ENCODE measurements around the gene S100A2. TPM values are rescaled to one million over a fixed set of nuclear protein-coding genes. Genes with fewer than 3 reads are reported as not detected.

S100A2 gene
- total and polyA plus RNA-seq, 4 donors = 1.1 to 261 (median 54.8) TPM

DNA sequence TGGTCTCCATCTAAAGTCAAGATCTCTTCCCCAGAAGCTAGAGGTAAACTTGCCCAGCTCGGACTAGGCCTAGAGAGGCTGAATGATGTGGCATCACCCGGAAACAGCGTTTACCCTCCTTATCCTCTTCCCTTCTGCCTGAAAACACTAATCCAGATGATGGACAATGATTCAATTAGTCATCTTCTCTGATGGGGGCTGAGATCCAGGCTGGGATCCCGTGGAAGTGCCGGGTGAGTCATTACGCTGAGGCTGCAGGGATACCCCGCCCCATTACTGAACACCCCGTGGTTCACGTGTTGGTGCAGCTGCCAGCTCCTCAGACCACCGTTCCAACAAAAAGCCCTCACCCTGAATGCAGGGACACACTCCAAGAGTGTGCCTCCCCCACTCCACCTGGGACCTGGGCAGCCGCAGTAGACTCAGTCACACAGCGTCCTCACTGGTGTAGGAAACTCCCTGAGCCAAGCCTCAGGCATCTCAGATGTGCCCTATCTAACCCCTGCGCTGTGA is 31.9 kb downstream of the S100A2 start:
- DNase-seq = no peak
- no peaks in the 10 kb centered on the region for H3K27me3 ChIP-seq (ENCODE audit: control insufficient read depth in 3 of 3, insufficient read depth in 3 of 3, low read length in 2 of 3)
- TF ChIP-seq, protein P1, sequence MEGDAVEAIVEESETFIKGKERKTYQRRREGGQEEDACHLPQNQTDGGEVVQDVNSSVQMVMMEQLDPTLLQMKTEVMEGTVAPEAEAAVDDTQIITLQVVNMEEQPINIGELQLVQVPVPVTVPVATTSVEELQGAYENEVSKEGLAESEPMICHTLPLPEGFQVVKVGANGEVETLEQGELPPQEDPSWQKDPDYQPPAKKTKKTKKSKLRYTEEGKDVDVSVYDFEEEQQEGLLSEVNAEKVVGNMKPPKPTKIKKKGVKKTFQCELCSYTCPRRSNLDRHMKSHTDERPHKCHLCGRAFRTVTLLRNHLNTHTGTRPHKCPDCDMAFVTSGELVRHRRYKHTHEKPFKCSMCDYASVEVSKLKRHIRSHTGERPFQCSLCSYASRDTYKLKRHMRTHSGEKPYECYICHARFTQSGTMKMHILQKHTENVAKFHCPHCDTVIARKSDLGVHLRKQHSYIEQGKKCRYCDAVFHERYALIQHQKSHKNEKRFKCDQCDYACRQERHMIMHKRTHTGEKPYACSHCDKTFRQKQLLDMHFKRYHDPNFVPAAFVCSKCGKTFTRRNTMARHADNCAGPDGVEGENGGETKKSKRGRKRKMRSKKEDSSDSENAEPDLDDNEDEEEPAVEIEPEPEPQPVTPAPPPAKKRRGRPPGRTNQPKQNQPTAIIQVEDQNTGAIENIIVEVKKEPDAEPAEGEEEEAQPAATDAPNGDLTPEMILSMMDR (IDR thresholded peaks at IDR 0.05; ENCODE audit: control extremely low read depth, extremely low read depth) = no peak
- H3K27ac ChIP-seq (ENCODE audit: low read depth in 1 of 2, low read length in 1 of 2) = peak overlapping the region; percentile 52 to 99
- 34 to 64% methylated on average over 13 of the region's 13 CpGs for WGBS, 2 donors
- H3K36me3 ChIP-seq (ENCODE audit: control insufficient read depth in 4 of 4, insufficient read depth in 4 of 4, low read length in 4 of 4) = peaks cover 0 to 3% (median 0%) of the 10 kb centered on the region in 4 donors
- ATAC-seq (ENCODE audit: insufficient read depth, low FRiP score) = peak; percentile 9
- peaks cover 0 to 32% (median 16%) of the 10 kb centered on the region in 5 donors for H3K4me1 ChIP-seq (ENCODE audit: control insufficient read depth in 5 of 5, insufficient read depth in 5 of 5, low read length in 5 of 5)
- H3K9ac ChIP-seq (ENCODE audit: insufficient read depth in 1 of 2, low read length in 2 of 2) = no peak overlapping the region
- H3K9me3 ChIP-seq (ENCODE audit: control insufficient read depth in 4 of 4, insufficient read depth in 3 of 4, low read length in 3 of 4) = no peaks in the 10 kb centered on the region
- H3K4me3 ChIP-seq = peak overlapping the region; percentile 32

DNA sequence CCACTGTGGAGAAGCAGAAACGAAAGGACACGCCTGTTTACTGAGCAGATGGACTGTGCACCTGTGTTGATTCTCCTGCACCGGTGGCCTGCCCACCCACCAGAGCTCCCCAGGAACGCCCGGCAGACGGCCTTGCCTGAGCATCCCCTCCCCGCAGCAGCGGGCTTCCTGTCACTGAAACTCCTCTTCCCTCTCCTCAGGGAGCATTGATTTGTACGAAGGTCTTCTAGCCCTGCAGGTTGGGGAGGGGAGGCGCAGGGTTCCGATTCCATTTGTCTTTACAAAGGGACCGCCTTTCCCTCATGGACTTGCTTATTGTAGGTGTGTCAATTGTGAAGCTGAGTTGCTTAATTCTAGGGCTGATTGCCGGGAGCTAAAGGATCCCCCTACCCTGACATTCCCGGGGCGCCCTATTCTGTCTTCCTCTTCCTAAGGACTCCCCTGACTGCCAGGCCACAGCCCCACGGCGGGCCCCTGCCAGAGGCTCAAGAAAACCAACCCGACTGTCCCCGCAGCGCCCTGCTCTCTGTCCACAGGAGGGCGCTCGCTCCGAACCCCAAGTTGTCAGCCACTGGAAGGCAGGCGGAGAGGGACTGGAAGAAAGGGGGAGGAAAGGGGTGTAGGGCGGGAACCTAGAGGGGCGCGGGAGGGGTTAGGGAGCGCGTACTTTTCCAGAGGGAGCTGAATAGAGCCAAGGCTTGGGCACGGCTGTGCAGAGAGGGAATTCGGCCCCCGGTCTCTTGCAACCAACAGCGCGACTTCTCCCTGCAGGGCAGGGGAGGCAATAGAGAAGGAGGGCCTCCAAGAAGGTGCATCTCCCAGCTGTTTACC is 32.7 kb downstream of the S100A2 start:
- H3K27me3 ChIP-seq (ENCODE audit: control insufficient read depth in 3 of 3, insufficient read depth in 3 of 3, low read length in 2 of 3) = no peaks in the 10 kb centered on the region
- H3K36me3 ChIP-seq (ENCODE audit: control insufficient read depth in 4 of 4, insufficient read depth in 4 of 4, low read length in 4 of 4) = peaks cover 0 to 3% (median 0%) of the 10 kb centered on the region in 4 donors
- peak; percentile 36 for ATAC-seq (ENCODE audit: insufficient read depth, low FRiP score)
- 20 to 23% methylated on average over 34 of the region's 34 CpGs for WGBS, 2 donors
- H3K27ac ChIP-seq (ENCODE audit: low read depth in 1 of 2, low read length in 1 of 2) = peak overlapping the region; percentile 2 to 99
- peaks cover 0 to 32% (median 16%) of the 10 kb centered on the region in 5 donors for H3K4me1 ChIP-seq (ENCODE audit: control insufficient read depth in 5 of 5, insufficient read depth in 5 of 5, low read length in 5 of 5)
- DNase-seq = peak; percentile 86 to 89 (median 87)
- H3K4me3 ChIP-seq = no peak overlapping the region
- TF ChIP-seq, protein P1 (IDR thresholded peaks at IDR 0.05; ENCODE audit: control extremely low read depth, extremely low read depth) = peak; percentile 92
- no peak overlapping the region for H3K9ac ChIP-seq (ENCODE audit: insufficient read depth in 1 of 2, low read length in 2 of 2)
- H3K9me3 ChIP-seq (ENCODE audit: control insufficient read depth in 4 of 4, insufficient read depth in 3 of 4, low read length in 3 of 4) = no peaks in the 10 kb centered on the region

DNA sequence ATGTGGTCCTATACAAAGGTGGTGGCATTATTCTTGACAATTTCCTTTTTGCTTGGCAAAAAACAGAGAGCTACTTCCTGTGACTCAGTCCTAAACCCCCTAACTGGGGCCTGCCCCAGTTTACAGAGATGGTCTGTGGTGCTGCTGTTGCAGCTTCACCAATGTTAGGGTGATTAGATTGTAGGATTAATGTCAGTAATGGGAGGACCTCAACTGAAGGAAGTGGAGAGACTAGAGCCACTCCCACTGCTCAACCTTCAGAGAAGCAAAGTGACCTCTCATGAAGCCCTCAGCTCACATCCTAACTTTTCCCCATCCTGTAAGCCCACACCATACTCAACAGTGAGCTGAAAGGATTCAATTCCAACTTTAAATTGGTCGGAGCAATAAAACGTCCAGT is 33.5 kb downstream of the S100A2 start:
- no peak for ATAC-seq (ENCODE audit: insufficient read depth, low FRiP score)
- Histone ChIP-seq H3K9ac (ENCODE audit: insufficient read depth in 1 of 2, low read length in 2 of 2) (no peak overlapping the region), H3K9me3 (ENCODE audit: control insufficient read depth in 4 of 4, insufficient read depth in 3 of 4, low read length in 3 of 4) (no peaks in the 10 kb centered on the region), H3K27me3 (ENCODE audit: control insufficient read depth in 3 of 3, insufficient read depth in 3 of 3, low read length in 2 of 3) (no peaks in the 10 kb centered on the region), H3K36me3 (ENCODE audit: control insufficient read depth in 4 of 4, insufficient read depth in 4 of 4, low read length in 4 of 4) (peaks cover 0 to 3% (median 0%) of the 10 kb centered on the region in 4 donors), H3K4me1 (ENCODE audit: control insufficient read depth in 5 of 5, insufficient read depth in 5 of 5, low read length in 5 of 5) (peaks cover 0 to 32% (median 16%) of the 10 kb centered on the region in 5 donors), H3K4me3 (no peak overlapping the region), H3K27ac (ENCODE audit: low read depth in 1 of 2, low read length in 1 of 2) (no peak overlapping the region)
- WGBS, 2 donors = 79 to 89% methylated on average over 2 of the region's 2 CpGs
- no peak for DNase-seq
- TF ChIP-seq, protein P1 (IDR thresholded peaks at IDR 0.05; ENCODE audit: control extremely low read depth, extremely low read depth) = no peak
